ENCODE results near the gene ARMC7.
"Not testable (repeated sequence)": the region's sequence is repeated elsewhere in the genome, so short reads cannot be mapped to it uniquely, and the experiment has no call there.

Gene ARMC7

GRCh38 chr17:75064460-75064859 is 45.3 kb upstream of the ARMC7 start:
- FAIRE-seq, result no peak
- DNase-seq (ENCODE audit: insufficient read length, low spot score), result no peak
- no peak for TF ChIP-seq CTCF (IDR thresholded peaks at IDR 0.05; ENCODE audit: insufficient read depth, missing control alignments)

- DNase-seq (ENCODE audit: insufficient read length, low spot score), result no peak
- TF ChIP-seq CTCF (IDR thresholded peaks at IDR 0.05; ENCODE audit: insufficient read depth, missing control alignments), result no peak
- no peak for FAIRE-seq
Measured at GRCh38 chr17:75064867-75065561, 44.8 kb upstream of the ARMC7 start.

GRCh38 chr17:75065562-75066151 is 44.1 kb upstream of the ARMC7 start:
- no peak for FAIRE-seq
- no peak for TF ChIP-seq CTCF (IDR thresholded peaks at IDR 0.05; ENCODE audit: insufficient read depth, missing control alignments)
- no peak for DNase-seq (ENCODE audit: insufficient read length, low spot score)

GRCh38 chr17:75067856-75068255 is 41.9 kb upstream of the ARMC7 start:
- FAIRE-seq (no peak), DNase-seq (ENCODE audit: insufficient read length, low spot score) (no peak)
- TF ChIP-seq CTCF (IDR thresholded peaks at IDR 0.05; ENCODE audit: insufficient read depth, missing control alignments), result no peak

- FAIRE-seq (no peak), DNase-seq (ENCODE audit: insufficient read length, low spot score) (no peak)
- no peak for TF ChIP-seq CTCF (IDR thresholded peaks at IDR 0.05; ENCODE audit: insufficient read depth, missing control alignments)
Measured at GRCh38 chr17:75068750-75069149, 41.0 kb upstream of the ARMC7 start.

GRCh38 chr17:75069783-75070182 is 40.0 kb upstream of the ARMC7 start:
- peak; percentile 41 for TF ChIP-seq CTCF (IDR thresholded peaks at IDR 0.05; ENCODE audit: insufficient read depth, missing control alignments)
- DNase-seq (ENCODE audit: insufficient read length, low spot score), result no peak
- no peak for FAIRE-seq

GRCh38 chr17:75071478-75072271 is 38.1 kb upstream of the ARMC7 start:
- DNase-seq (ENCODE audit: insufficient read length, low spot score); FAIRE-seq: not testable (repeated sequence)

GRCh38 chr17:75072909-75073308 is 36.9 kb upstream of the ARMC7 start:
- not testable (repeated sequence) for FAIRE-seq; DNase-seq (ENCODE audit: insufficient read length, low spot score)
